Neuronal stem cell (in vitro differentiated cells): ENCODE measurements around the gene CDKN3.

Source experiments
- DNase-seq: peaks from one replicate; pipeline ENCODE4 v3.0.0-alpha.2; 2013; ENCODE audit warnings: low spot score
- H2AFZ ChIP-seq: one replicate; pipeline ENCODE4 v1.6.1; 2013; ENCODE audit warnings: mild to moderate bottlenecking, low read length, inconsistent platforms
- H2AK5ac ChIP-seq: 2 replicates; pipeline ENCODE4 v1.6.1; 2013; ENCODE audit warnings: low read depth, mild to moderate bottlenecking, inconsistent platforms, low read length, moderate library complexity, mixed read lengths
- H2BK120ac ChIP-seq: 2 replicates; pipeline ENCODE4 v1.6.1; 2013; ENCODE audit warnings: low read depth, mild to moderate bottlenecking, inconsistent platforms, low read length, moderate library complexity, mixed read lengths
- H2BK12ac ChIP-seq: one replicate; pipeline ENCODE4 v1.6.1; 2013; ENCODE audit warnings: low read length, inconsistent platforms
- H2BK15ac ChIP-seq: 2 replicates; pipeline ENCODE4 v1.6.1; 2013; ENCODE audit warnings: mild to moderate bottlenecking, low read length, inconsistent platforms, mixed read lengths
- H2BK5ac ChIP-seq: one replicate; pipeline ENCODE4 v1.6.1; 2013; ENCODE audit warnings: inconsistent platforms, mild to moderate bottlenecking, low read length, moderate library complexity
- H3K14ac ChIP-seq: one replicate; pipeline ENCODE4 v1.6.1; 2013; ENCODE audit warnings: low read length, inconsistent platforms
- H3K18ac ChIP-seq: 2 replicates; pipeline ENCODE4 v1.6.1; 2013; ENCODE audit warnings: low read length, inconsistent platforms
- H3K23ac ChIP-seq: 2 replicates; pipeline ENCODE4 v1.6.1; 2013; ENCODE audit warnings: low read depth, mild to moderate bottlenecking, mixed read lengths, low read length, inconsistent platforms; ENCODE audit not compliant: poor library complexity
- H3K27ac ChIP-seq: replicated peaks from 3 replicates; pipeline ENCODE4 v1.5.1; 2013; ENCODE audit warnings: low read length, inconsistent platforms
- H3K27me3 ChIP-seq, 3 experiments: 2 replicates each; pipeline ENCODE4 v1.6.1; 2013; ENCODE audit warnings: low read length in 3 of 3, mild to moderate bottlenecking in 2 of 3, inconsistent platforms in 1 of 3, low read depth in 1 of 3, mixed read lengths in 1 of 3, moderate library complexity in 1 of 3; ENCODE audit not compliant: control insufficient read depth in 3 of 3, insufficient read depth in 3 of 3
- H3K36me3 ChIP-seq, 2 donors: replicated peaks in 1 of 2; 2 replicates each; pipeline ENCODE4 v1.6.1; 2013; ENCODE audit warnings: low read length in 2 of 2; ENCODE audit not compliant: control insufficient read depth in 2 of 2, insufficient read depth in 2 of 2
- H3K4ac ChIP-seq: 2 replicates; pipeline ENCODE4 v1.6.1; 2013; ENCODE audit warnings: inconsistent platforms, mild to moderate bottlenecking, low read length, moderate library complexity
- H3K4me1 ChIP-seq, 2 donors: 1 replicate in 1 of 2; 2 replicates in 1 of 2; pipeline ENCODE4 v1.6.1; 2013; ENCODE audit warnings: low read length in 2 of 2, low read depth in 1 of 2; ENCODE audit not compliant: control insufficient read depth in 2 of 2, insufficient read depth in 1 of 2
- H3K4me2 ChIP-seq: one replicate; pipeline ENCODE4 v1.6.1; 2013; ENCODE audit warnings: mild to moderate bottlenecking, low read length, inconsistent platforms; ENCODE audit not compliant: insufficient read depth, poor library complexity, severe bottlenecking
- H3K4me3 ChIP-seq, 2 donors: 2 replicates each; pipeline ENCODE4 v1.5.1; 2013; ENCODE audit warnings: low read length in 2 of 2, mild to moderate bottlenecking in 2 of 2, inconsistent platforms in 1 of 2, moderate library complexity in 1 of 2
- H3K79me1 ChIP-seq: one replicate; pipeline ENCODE4 v1.6.1; 2013; ENCODE audit warnings: low read depth, mild to moderate bottlenecking, inconsistent platforms, low read length, moderate library complexity
- H3K9ac ChIP-seq: one replicate; pipeline ENCODE4 v1.6.1; 2013; ENCODE audit warnings: mild to moderate bottlenecking, low read depth, low read length, inconsistent platforms; ENCODE audit not compliant: poor library complexity
- H3K9me3 ChIP-seq, 2 donors: replicated peaks in 1 of 2; 2 replicates each; pipeline versions ENCODE3 to v1.6.1; 2013; ENCODE audit warnings: low read length in 2 of 2, mild to moderate bottlenecking in 2 of 2, inconsistent platforms in 1 of 2, low read depth in 1 of 2, mixed read lengths in 1 of 2, moderate library complexity in 1 of 2; ENCODE audit not compliant: control insufficient read depth in 2 of 2, insufficient read depth in 1 of 2
- H4K8ac ChIP-seq: one replicate; pipeline ENCODE4 v1.6.1; 2013; ENCODE audit warnings: low read depth, mild to moderate bottlenecking, inconsistent platforms, low read length, moderate library complexity
- H4K91ac ChIP-seq: one replicate; pipeline ENCODE4 v1.6.1; 2013; ENCODE audit warnings: low read length, low read depth, mild to moderate bottlenecking, inconsistent platforms; ENCODE audit not compliant: poor library complexity
- WGBS, 2 donors: extraction: QIAGEN DNeasy Blood & Tissue Kit; methylation state at CpG; one replicate each; pipeline ENCODE4 v1.1.7; 2013; ENCODE audit warnings: missing lambda C conversion rate in 2 of 2, mixed read lengths in 1 of 2; ENCODE audit not compliant: insufficient read length in 2 of 2, insufficient replicate concordance in 1 of 2; ENCODE audit errors: extremely low coverage in 2 of 2; 5-methylcytosine and 5-hydroxymethylcytosine counted together

The CDKN3 gene

GRCh38 chr14:54425537-54426274 is 28.9 kb downstream of the CDKN3 start:
- WGBS, 2 donors, result no CpG with 5 or more reads among the region's 3 CpGs
- no peak overlapping the region for H2BK120ac ChIP-seq
- no peak overlapping the region for H3K4me3 ChIP-seq

DNA sequence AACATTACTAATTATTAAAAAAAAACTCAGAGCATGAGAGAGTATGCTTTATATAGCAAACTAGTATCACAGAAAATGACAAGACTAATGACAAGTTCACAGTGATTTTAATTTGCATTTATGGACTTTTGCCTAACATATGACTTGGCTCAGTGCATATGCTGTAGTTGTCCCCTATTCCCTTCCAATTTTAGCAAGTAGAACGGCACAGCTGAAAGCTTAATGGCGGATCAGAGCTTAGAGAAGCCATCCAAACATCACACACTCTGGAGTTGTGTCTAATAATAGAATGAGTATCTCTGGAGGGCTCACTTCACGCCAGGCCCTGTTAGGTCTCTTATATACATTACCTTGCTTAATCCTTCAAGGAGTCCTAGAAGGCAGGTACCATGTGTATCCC is 31.1 kb downstream of the CDKN3 start:
- Histone ChIP-seq H3K9me3 (no peaks in the 10 kb centered on the region), H3K4me3 (no peak overlapping the region), H3K9ac (no peak overlapping the region), H3K4ac (no peak overlapping the region), H3K27me3 (no peaks in the 10 kb centered on the region), H3K4me1 (no peaks in the 10 kb centered on the region), H2BK12ac (no peak overlapping the region), H2BK5ac (no peak overlapping the region), H3K4me2 (no peak overlapping the region), H3K14ac (no peak overlapping the region), H2BK120ac (no peak overlapping the region), H3K18ac (no peak overlapping the region), H2AK5ac (no peak overlapping the region), H3K36me3 (peaks cover 9 to 98% of the 10 kb centered on the region in 2 donors), H4K8ac (no peak overlapping the region), H3K27ac (no peak overlapping the region), H3K23ac (no peak overlapping the region), H2BK15ac (no peak overlapping the region), H3K79me1 (peaks cover 2% of the 10 kb centered on the region), H4K91ac (no peak overlapping the region), H2AFZ (no peak overlapping the region)
- no peak for DNase-seq
- WGBS, 2 donors, result no CpG with 5 or more reads among the region's 3 CpGs

More at GRCh38 chr14:54425537-54426274, 28.9 kb downstream of the CDKN3 start:
- H4K8ac ChIP-seq, result no peak overlapping the region
- no peak overlapping the region for H3K23ac ChIP-seq
- no peak overlapping the region for H4K91ac ChIP-seq
- H2AK5ac ChIP-seq, result no peak overlapping the region
- no peak overlapping the region for H2BK5ac ChIP-seq
- H3K4ac ChIP-seq, result no peak overlapping the region
- H2AFZ ChIP-seq, result no peak overlapping the region
- H3K4me2 ChIP-seq, result no peak overlapping the region
- peaks cover under 1% of the 10 kb centered on the region for H3K79me1 ChIP-seq
- H3K14ac ChIP-seq, result no peak overlapping the region
- no peak for DNase-seq
- no peak overlapping the region for H2BK12ac ChIP-seq
- H3K27me3 ChIP-seq, result no peaks in the 10 kb centered on the region
- H3K36me3 ChIP-seq, result peaks cover 9 to 87% of the 10 kb centered on the region in 2 donors
- H3K9me3 ChIP-seq, result no peaks in the 10 kb centered on the region
- H3K27ac ChIP-seq, result no peak overlapping the region
- no peak overlapping the region for H3K18ac ChIP-seq
- no peak overlapping the region for H3K9ac ChIP-seq
- H3K4me1 ChIP-seq, result no peaks in the 10 kb centered on the region
- H2BK15ac ChIP-seq, result no peak overlapping the region

DNA sequence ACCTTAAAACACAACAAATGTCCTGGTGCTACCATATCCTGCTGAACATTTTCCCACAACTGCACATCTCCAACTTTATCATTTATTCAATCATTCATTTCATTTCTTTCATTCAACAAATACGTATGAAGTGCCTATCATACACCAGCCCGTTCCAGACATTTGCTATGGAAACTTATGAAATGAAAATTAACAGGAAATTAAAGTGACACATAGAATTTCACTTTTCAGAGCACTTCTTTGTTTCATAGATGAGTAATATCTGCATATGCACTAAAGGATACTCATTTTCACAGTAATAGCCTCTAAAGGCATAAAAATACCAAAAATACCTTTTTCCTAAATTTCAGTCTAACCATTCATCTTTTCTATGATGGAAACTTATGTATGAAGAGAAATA is 31.7 kb downstream of the CDKN3 start:
- H3K36me3 ChIP-seq, result peaks cover 9 to 98% of the 10 kb centered on the region in 2 donors
- H3K4me2 ChIP-seq, result no peak overlapping the region
- no peak overlapping the region for H2BK15ac ChIP-seq
- no peak overlapping the region for H3K4me3 ChIP-seq
- H2BK12ac ChIP-seq, result no peak overlapping the region
- H4K8ac ChIP-seq, result no peak overlapping the region
- DNase-seq, result no peak
- H2AFZ ChIP-seq, result no peak overlapping the region
- H3K79me1 ChIP-seq, result peaks cover 2% of the 10 kb centered on the region
- H3K18ac ChIP-seq, result no peak overlapping the region
- H3K9ac ChIP-seq, result no peak overlapping the region
- no peak overlapping the region for H3K4ac ChIP-seq
- H4K91ac ChIP-seq, result no peak overlapping the region
- WGBS, 2 donors, result 100% methylated on average over 1 of the region's 2 CpGs; no CpG with 5 or more reads in 1 of the 2 donors
- H3K27me3 ChIP-seq, result no peaks in the 10 kb centered on the region
- H3K9me3 ChIP-seq, result no peaks in the 10 kb centered on the region
- no peak overlapping the region for H3K27ac ChIP-seq
- no peak overlapping the region for H3K23ac ChIP-seq
- no peak overlapping the region for H2AK5ac ChIP-seq
- no peak overlapping the region for H2BK120ac ChIP-seq
- H2BK5ac ChIP-seq, result no peak overlapping the region
- H3K14ac ChIP-seq, result no peak overlapping the region
- no peaks in the 10 kb centered on the region for H3K4me1 ChIP-seq

DNA sequence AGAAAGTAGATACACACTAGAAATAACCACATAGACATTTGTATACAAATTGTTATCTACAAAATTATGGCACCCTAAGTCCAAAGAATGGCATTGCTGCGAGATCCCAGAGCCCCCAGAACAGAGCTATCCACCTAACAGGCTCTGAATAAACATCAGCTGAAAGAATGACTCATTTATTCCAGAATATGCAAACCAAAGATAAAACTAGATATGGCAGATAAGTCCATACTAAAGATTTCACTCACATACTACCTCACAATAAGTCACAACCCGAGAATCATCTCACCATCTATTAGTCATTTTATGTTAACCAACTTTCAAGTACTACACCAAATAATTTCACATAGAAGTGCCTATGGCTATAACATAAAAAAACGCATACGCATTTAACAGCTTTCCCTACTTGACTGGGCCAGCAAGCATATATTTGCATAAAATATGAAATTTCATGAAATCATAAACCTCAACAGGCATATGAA is 38.7 kb downstream of the CDKN3 start:
- Histone ChIP-seq H2BK120ac (no peak overlapping the region), H3K79me1 (peaks cover 4% of the 10 kb centered on the region), H3K4me2 (no peak overlapping the region), H3K4ac (no peak overlapping the region), H2BK12ac (no peak overlapping the region), H3K18ac (no peak overlapping the region), H3K27me3 (no peaks in the 10 kb centered on the region), H3K9me3 (peaks cover 0 to 9% of the 10 kb centered on the region in 2 donors), H2BK15ac (no peak overlapping the region), H3K14ac (no peak overlapping the region), H2BK5ac (no peak overlapping the region), H2AFZ (no peak overlapping the region), H4K8ac (no peak overlapping the region), H3K27ac (no peak overlapping the region), H3K4me3 (no peak overlapping the region), H3K4me1 (peaks cover 8 to 9% of the 10 kb centered on the region in 2 donors), H3K9ac (no peak overlapping the region), H4K91ac (no peak overlapping the region), H2AK5ac (no peak overlapping the region), H3K36me3 (peaks cover 0 to 74% of the 10 kb centered on the region in 2 donors), H3K23ac (no peak overlapping the region)
- no CpG with 5 or more reads among the region's 4 CpGs for WGBS, 2 donors
- DNase-seq, result no peak
